ENCODE results near the gene GPRC5B. TPM values are rescaled to one million over a fixed set of nuclear protein-coding genes. Genes with fewer than 3 reads are reported as not detected.

GPRC5B gene
- total RNA-seq, 2 experiments from 2014 or later, result not detected

DNA sequence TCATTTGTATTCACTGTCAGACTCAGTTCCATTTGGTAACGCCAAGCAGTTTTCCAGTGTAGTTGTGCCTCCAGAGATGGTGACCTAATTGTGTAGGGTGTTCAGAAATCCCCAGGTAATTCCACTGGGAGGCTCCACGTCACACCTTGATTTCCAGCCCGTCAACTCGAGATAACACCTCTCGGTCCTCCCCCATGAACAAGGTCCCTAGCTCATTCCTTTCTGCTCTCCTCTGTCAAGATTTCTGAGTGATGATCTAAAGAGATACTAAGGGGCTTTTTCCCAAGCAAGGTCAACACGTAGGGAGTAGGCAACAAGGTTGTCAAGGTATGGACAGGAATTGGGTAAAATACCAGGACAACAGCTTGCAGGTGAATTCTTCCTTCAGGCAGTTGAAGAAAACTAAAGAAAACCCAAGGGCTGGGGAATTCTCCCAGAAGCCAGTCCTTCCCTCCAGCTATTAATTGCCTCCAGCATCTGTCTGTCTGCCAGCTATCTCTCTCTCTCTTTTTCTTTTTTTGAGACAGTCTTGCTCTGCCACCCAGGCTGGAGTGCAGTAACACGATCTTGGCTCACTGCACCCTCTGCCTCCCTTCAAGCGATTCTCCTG, 31.4 kb downstream of the GPRC5B start:
- ChIA-PET CTCF (no interaction called here), POLR2A (interaction anchor here (0.7 kb wide), 1 partner anchor 164 kb away, joined by 7 read pairs; no protein-coding TSS in a partner anchor)

GRCh38 chr16:19851476-19851875, 33.2 kb downstream of the GPRC5B start:
- POLR2A ChIA-PET, result no interaction called here
- CTCF ChIA-PET, result no interaction called here

DNA sequence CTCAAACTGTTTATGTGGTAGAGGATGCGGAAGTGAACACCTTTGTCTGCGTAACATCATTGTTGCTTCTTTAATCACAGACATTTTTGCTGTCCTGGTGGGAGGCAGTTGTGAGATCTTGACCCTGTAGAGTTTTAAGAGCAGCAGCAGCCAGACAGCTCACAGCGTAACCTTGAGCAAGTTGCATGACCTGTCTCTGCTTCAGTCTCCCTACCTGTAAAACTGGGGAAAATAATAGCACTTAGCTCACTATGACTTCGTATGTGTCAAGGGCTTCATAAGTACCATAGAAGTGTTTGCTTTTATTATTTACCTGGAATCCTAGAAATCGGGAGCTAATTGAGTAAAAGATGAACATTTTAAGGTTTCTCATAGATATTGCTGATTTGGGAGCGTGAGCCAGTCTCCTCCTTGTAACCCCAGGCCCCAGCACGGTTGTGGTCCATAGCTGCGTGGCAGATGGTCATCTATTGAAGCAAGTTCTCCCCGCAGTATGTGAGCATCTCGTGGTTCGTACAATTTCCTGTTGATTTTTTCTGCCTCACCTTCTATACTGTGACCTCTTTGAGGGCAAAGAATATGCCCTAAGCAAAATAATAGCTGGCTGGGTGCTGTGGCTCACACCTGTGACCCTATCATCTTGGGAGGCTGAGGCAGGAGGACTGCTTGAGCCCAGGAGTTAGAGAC, 34.4 kb downstream of the GPRC5B start:
- CTCF ChIA-PET, result no interaction called here
- POLR2A ChIA-PET, result no interaction called here

DNA sequence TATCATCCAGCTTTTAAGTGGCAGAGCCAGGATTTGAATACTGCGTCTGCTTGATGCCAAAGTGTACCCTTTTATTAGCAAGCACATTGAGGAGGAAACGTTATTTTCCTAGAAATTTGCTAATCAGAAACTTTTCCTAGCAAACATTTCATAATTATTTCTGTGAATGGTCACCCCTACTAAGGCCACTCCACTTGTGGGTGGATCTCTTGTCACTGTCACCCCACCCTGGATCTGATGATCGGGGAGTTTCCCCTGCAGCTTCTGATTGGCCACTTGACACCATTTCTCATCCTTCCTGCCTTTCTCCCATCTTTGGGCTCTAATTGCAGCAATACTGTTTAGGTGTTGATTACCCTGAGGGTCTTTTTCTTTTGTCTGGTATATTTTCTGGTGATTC, 35.9 kb downstream of the GPRC5B start:
- ChIA-PET CTCF (no interaction called here), POLR2A (no interaction called here)

DNA sequence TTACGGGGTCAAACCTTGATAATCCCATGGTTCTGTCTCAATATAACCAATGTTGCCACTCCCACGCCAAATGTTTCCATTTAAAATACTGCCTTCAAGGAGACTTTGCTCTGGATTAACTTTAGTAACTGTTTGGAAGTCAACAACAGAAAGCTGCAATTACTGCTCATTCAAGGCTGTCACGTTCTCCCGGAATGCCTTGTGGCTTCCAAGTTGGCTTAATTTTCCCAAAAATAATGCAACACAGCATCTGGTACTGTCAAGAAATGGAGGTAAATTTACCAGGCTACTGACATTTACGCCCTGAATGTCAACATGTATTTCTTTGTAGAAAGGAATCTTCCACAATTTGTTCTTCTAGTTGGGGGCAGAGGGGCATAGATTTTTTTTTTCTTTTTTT, 38.2 kb downstream of the GPRC5B start:
- POLR2A ChIA-PET, result no interaction called here
- CTCF ChIA-PET, result no interaction called here

GRCh38 chr16:19844945-19845641, 39.6 kb downstream of the GPRC5B start:
- CTCF ChIA-PET, result no interaction called here
- POLR2A ChIA-PET, result no interaction called here

- ChIA-PET CTCF (no interaction called here), POLR2A (no interaction called here)
These were observed 41.3 kb downstream of the GPRC5B start for GRCh38 chr16:19843371-19843770.

- CTCF ChIA-PET, result no interaction called here
- POLR2A ChIA-PET, result no interaction called here
These were observed 42.1 kb downstream of the GPRC5B start for GRCh38 chr16:19842426-19843157.

DNA sequence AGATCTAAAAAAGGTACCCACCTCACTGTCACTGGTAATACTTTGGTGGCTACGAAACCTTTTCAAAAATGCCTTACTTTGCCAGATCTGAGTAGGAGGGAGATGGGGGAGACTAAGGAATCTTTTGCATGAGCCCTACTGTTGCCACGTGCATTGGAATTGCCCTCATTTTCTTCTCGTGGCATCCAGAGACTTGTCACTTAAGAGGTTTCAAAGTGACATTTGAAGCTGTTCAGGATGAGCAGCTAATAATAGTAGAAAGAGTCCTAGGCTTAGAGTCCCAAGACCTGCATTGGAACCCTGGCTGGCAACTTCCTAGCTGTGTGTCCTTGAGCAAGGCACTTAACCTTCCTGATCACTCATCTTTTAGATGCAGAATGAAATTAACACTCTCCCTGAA, 43.5 kb downstream of the GPRC5B start:
- ChIA-PET CTCF (no interaction called here), POLR2A (interaction anchor here (0.6 kb wide), 1 partner anchor 177 kb away, joined by 5 read pairs; no protein-coding TSS in a partner anchor)

- CTCF ChIA-PET, result no interaction called here
- POLR2A ChIA-PET, result no interaction called here
These were observed 44.0 kb downstream of the GPRC5B start for GRCh38 chr16:19840524-19841110.

DNA sequence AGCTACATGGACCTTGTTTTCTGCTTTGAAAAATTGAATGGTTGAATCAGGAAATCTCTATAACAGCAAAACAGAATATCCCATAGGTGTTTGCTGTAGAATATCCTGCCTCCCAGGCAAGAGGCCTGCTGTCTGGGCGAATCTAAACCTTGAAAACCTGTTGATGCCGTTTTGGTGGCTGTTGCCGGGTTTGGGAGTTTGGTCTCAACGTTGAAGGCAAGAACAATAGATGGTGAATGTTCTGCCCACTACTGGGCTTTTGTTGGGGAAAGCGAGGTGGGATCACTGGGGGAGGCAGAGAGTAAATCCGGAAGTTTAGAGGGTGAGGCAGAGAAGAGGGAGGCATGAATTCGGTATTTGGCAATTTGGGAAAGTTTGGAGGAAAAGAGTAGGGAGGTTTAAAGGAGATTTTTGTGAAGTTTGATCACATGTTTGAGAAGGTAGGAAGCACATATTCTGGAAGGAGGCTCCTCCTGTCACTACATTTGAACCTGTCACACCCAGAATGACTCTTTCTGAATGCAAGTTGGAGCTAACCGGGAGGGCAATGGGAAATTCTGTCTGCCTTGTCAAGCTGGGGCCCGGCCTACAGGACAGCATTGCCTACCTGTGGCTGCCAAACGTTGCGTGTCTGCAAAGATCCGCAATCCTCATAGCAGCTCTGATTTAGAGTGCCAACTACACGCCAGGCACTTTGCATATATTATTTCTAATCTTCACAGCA, 46.5 kb downstream of the GPRC5B start:
- ChIA-PET POLR2A (no interaction called here), CTCF (interaction anchor here (0.7 kb wide), 1 partner anchor 366 kb away, joined by 4 read pairs; no protein-coding TSS in a partner anchor)

DNA sequence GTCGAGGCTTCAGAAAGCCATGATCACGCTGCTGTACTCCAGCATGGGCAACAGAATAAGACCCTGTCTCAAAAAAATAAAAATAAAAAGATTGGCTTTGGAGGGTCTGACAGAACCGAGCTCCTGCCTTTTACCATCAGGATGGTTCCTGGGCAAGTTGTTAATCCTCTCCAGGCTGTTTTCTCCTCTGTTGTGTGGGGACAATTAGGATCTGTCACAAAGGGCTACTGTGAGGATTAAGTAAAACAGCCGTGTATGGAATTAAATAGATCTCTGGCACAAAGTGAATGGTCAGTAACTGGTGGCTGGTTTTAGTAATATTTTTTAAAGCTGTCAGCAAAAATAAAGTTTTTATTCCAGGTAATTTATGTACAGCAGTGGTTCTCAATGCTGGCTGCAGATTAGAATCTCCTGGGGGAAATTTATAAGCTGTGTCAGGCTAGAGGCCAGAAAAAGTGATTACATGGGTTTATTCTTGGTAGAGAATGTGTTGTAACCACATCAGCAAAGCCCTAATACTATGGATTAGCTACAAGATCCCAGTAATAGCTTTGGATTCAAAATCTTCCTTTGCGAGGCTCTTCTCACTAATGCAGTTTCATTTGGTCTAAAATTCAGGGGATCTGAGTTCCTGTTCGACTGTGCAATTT, 47.2 kb downstream of the GPRC5B start:
- ChIA-PET POLR2A (no interaction called here), CTCF (no interaction called here)

GRCh38 chr16:19835968-19836421, 48.7 kb downstream of the GPRC5B start:
- POLR2A ChIA-PET, result no interaction called here
- CTCF ChIA-PET, result no interaction called here

DNA sequence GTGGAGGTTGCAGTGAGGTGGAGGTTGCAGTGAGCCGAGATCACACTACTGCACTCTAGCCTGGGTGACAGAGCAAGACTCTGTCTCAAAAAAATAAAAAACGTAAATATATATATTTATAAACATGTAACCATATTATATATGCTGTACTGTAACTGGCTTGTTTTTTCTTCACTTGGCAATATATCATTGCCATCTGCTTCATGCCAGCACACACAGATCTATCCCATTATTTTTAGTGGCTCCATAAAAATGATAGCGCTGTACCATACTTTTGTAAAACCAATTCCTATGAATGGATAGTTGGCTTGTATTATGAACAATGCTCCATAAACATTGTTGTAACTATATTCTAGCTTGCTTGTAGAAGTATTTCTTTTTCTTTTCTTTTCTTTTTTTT, 49.5 kb downstream of the GPRC5B start:
- POLR2A ChIA-PET, result no interaction called here
- CTCF ChIA-PET, result no interaction called here

DNA sequence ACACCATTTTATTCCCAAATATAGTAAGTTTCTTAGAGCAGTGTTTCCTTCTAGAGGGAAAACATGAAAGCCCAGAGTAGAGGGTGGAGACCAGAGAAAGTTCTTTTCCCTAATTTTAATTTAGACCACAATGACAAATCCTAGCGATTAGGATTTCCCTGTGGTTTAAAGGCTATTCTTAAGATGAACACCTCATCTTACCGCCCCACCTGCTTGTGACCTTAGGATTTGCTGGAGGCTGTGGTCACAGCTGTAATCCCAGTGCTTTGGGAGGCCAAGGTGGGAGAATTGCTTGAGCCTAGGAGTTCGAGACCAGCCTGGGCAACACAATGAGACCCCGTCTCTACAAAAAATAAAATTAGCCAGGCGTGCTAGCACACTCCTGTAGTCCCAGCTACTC, 51.1 kb downstream of the GPRC5B start:
- CTCF ChIA-PET, result no interaction called here
- POLR2A ChIA-PET, result no interaction called here

DNA sequence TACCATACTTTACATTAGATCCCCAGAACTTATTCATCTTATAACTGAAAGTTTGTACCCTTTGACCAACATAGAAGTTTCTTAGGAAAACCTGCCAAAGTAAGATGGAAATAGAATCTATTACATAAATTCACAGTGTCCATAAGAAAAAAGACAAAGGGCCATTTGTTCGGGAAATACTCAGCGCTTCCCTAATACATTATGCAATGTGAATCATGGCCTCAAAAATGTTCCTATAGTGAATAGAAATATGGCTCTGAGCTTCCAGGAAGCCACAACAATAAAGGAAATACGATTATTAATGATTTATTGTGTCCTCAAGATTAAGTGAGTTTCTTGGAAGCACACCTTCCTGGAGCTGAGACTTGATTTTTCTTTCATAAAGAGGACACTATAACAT, 51.5 kb downstream of the GPRC5B start:
- POLR2A ChIA-PET, result no interaction called here
- CTCF ChIA-PET, result no interaction called here

- ChIA-PET CTCF (no interaction called here), POLR2A (no interaction called here)
These were observed 53.0 kb downstream of the GPRC5B start for GRCh38 chr16:19831678-19832077.

DNA sequence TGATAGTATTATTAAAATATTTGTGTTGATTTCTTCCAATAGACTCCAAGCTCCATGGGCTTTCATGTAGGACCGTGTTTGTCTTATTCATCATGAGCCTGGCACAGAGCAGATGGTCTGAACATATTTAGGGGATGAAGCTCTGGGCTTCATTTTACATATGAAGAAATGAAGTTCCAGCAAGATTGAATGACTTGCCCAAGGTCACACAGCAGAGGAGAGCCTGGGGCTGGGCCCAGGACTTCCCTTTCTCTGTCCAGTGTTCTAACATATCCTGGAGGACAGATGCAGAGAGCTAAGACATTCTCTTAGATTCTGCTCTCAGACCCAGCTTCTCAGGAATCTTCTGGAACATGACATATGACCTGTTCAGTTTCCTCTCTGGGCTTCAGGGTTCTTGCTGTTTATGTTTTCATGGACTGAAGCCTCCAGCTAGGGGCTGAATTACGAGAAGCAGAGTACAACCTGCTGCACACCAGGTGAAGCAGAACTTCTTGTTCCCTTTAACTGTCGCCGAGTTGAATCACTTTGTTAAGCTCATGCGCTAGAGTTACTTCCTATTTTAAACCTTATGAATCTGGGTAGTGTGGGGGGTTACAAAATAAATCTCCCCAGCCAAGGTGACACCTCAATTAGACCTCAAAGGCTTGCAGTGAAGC, 53.6 kb downstream of the GPRC5B start:
- ChIA-PET POLR2A (no interaction called here), CTCF (no interaction called here)
